WERI-Rb-1 (cell line): ENCODE measurements around the gene IQSEC1.

Source experiments
- DNase-seq: peaks from one replicate; pipeline ENCODE4 v3.0.0-alpha.2; 2020
- H3K27ac ChIP-seq: fragments of 250-450 bp; sonication (Bioruptor Pico); 2 replicates; pipeline ENCODE4 v1.5.1; 2020; ENCODE audit warnings: mild to moderate bottlenecking, moderate library complexity
- H3K27me3 ChIP-seq: fragments of 250-450 bp; sonication (Bioruptor Pico); 2 replicates; pipeline ENCODE4 v1.5.1; 2021; ENCODE audit warnings: mild to moderate bottlenecking, low read depth, moderate library complexity; ENCODE audit not compliant: insufficient read depth, severe bottlenecking
- H3K36me3 ChIP-seq: fragments of 250-450 bp; sonication (Bioruptor Pico); 2 replicates; pipeline ENCODE4 v1.5.1; 2020; ENCODE audit warnings: mild to moderate bottlenecking, moderate library complexity
- H3K4me3 ChIP-seq: 2 replicates; pipeline ENCODE4 v1.5.1; 2011; ENCODE audit warnings: low read depth, mild to moderate bottlenecking, control low read depth, low read length
- H3K9me3 ChIP-seq: fragments of 250-450 bp; sonication (Bioruptor Pico); 2 replicates; pipeline ENCODE4 v1.5.1; 2021; ENCODE audit warnings: mild to moderate bottlenecking, moderate library complexity; ENCODE audit not compliant: severe bottlenecking
- CTCF ChIP-seq: IDR thresholded peaks from 2 replicates; pipeline ENCODE4 v1.5.1; 2011; ENCODE audit warnings: low read depth, mild to moderate bottlenecking, control low read depth, inconsistent platforms, low read length

IQSEC1 gene

GRCh38 chr3:12905316-12906071 lies 167.7 kb downstream of the IQSEC1 start:
- Histone ChIP-seq H3K27me3 (no peaks in the 10 kb centered on the region), H3K36me3 (peaks cover 94% of the 10 kb centered on the region), H3K9me3 (no peaks in the 10 kb centered on the region), H3K27ac (no peak overlapping the region), H3K4me3 (no peak overlapping the region)
- no peak for TF ChIP-seq CTCF
- DNase-seq: no peak

GRCh38 chr3:12904951-12905315 lies 168.3 kb downstream of the IQSEC1 start:
- no peak for DNase-seq
- H3K36me3 ChIP-seq: peaks cover 92% of the 10 kb centered on the region
- TF ChIP-seq CTCF: no peak
- no peaks in the 10 kb centered on the region for H3K27me3 ChIP-seq
- H3K4me3 ChIP-seq: no peak overlapping the region
- H3K27ac ChIP-seq: no peak overlapping the region
- H3K9me3 ChIP-seq: no peaks in the 10 kb centered on the region

- no peak overlapping the region for H3K4me3 ChIP-seq
- DNase-seq: no peak
- H3K36me3 ChIP-seq: peaks cover 92% of the 10 kb centered on the region
- H3K27me3 ChIP-seq: no peaks in the 10 kb centered on the region
- no peaks in the 10 kb centered on the region for H3K9me3 ChIP-seq
- TF ChIP-seq CTCF: no peak
- no peak overlapping the region for H3K27ac ChIP-seq
These were observed 169.3 kb downstream of the IQSEC1 start for GRCh38 chr3:12903881-12904280.

- Histone ChIP-seq H3K36me3 (peaks cover 92% of the 10 kb centered on the region), H3K4me3 (no peak overlapping the region), H3K27ac (no peak overlapping the region), H3K27me3 (no peaks in the 10 kb centered on the region), H3K9me3 (no peaks in the 10 kb centered on the region)
- no peak for DNase-seq
- TF ChIP-seq CTCF: no peak
These were observed 170.0 kb downstream of the IQSEC1 start for GRCh38 chr3:12903000-12903800.

GRCh38 chr3:12902181-12902999 lies 170.8 kb downstream of the IQSEC1 start:
- no peak for TF ChIP-seq CTCF
- H3K36me3 ChIP-seq: peaks cover 89% of the 10 kb centered on the region

More at GRCh38 chr3:12902181-12902999, 170.8 kb downstream of the IQSEC1 start:
- Histone ChIP-seq H3K27ac (no peak overlapping the region), H3K9me3 (no peaks in the 10 kb centered on the region), H3K27me3 (no peaks in the 10 kb centered on the region), H3K4me3 (no peak overlapping the region)
- DNase-seq: no peak
